Measurements from ENCODE around the gene ABCC3.

Gene ABCC3

DNA sequence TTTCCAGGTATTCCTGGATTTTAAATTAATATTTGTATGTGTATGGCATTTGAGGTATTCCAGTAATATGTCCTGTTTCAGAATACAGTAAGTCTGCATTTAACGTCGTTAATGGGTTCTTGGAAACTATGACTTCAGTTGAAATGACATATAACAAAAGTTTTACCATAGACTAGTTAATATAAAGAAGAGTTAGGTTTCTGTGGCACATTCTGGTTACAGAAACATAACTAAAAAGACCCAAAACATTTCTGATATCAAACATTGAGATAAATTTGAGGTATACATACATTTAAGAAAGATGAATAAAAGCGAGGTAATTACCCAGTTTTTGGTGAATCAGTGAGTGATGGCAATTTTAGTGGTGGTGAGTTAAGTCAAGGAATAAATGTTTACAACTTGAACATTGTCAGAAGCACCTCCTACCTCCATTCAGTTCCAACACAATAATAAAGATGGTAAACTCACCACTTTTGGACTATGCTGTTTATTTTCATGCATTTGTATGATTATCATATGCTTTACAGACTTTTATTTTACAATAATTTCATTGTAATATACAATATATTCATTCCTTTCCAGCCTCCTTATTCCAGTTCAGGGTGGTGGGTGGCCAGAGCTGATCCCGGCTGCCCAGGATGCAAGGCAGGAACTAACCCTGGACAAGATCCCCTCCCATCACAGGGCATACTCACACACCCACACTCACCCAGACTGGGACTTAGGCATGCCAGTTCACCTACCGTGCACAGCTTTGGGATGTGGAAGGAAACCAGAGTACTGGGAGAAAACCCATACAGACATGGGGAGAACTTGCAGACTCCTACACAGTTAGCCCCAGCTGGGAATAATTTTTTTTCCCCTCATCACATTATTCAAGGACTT, 94.4 kb downstream of the ABCC3 start:
- no peak for DNase-seq (ENCODE audit: low read depth in 2 of 3, low spot score in 2 of 3)

DNA sequence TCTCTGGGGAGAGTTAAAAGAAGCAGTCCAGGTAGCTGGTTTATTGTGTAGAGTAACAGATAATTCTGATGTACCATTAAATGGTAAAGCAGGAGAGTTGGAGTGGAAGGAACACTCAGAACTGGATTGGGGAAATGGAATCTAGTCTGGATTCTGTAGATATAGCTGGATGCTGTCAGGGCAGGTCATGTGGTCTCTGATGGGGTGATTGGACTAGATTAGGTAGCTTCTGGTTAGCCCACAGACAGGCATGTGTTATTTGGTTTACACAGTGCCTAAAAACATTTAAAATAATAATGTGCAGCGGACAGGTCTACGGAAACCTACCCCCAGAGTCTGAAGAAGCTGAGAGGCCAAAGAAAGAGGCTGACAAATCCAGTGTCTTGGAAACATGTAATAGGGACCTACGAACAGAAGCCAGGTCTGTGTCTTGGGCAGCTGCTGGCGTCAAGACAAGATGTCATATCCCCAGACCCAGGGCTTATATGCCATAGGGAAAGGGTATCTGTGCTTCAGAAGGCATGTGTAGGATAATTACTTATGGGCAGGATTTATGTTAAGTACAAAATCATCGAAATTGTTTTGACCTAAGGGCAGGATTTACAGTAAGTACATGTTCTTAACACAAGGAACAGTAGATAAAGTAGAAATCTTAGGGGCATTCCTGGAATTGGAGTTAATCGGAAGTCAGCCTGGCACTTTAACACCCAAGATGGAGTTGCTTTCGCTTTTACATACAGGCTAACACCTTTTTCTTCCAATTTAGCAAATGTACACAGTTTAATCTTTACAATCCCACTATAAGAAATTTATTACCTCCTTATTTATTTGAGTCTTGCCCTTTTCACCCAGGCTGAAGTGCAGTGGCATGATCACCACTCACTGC, 97.1 kb downstream of the ABCC3 start:
- DNase-seq (ENCODE audit: low read depth in 2 of 3, low spot score in 2 of 3) = no peak

DNA sequence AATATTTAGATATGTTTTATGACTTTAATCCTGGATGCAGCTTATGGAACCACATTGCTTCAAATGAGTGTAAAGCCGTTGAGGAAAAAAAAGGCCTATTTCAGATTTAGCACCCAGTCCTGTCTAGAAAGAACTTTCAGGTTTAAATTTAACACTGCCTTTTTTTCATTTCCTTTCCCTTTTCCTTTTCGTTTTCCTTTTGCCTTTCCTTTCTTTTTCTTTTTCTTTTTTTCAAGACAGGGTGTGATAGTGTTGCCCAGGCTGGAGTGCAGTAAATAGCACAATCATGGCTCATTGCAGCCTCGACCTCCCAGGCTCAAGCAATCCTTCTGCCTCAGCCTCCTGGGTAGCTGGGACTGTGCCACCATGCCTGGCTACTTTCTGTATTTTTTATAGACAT, 100.6 kb downstream of the ABCC3 start:
- no peak for DNase-seq (ENCODE audit: low read depth in 2 of 3, low spot score in 2 of 3)

DNA sequence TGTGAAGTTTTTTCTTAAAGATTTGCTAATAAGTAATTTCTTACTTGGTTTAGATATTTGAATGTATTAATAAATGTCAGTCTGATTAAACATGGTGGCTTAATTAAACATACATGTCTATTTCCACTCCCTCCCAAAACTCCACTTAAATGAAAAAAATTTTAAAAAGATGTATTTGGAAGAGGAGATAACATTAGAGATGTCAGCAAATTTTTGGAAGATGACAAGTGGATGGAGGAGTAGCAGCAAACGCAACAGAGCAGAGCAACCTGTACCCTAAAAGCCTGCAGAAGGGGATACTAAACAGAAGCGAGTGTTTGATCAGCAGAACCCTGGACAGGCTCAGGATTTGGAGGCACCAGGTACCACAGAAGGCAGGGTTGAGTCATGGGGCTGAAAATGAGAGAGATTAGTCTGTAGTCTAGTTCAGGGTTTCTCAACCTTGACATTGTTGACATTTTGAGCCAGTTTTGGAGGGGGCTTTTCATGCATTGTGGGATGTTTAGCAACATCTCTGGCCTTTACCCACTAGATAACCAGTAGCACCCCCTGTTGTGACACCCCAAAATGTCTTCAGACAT, 102.5 kb downstream of the ABCC3 start:
- no peak for DNase-seq (ENCODE audit: low read depth in 2 of 3, low spot score in 2 of 3)

DNA sequence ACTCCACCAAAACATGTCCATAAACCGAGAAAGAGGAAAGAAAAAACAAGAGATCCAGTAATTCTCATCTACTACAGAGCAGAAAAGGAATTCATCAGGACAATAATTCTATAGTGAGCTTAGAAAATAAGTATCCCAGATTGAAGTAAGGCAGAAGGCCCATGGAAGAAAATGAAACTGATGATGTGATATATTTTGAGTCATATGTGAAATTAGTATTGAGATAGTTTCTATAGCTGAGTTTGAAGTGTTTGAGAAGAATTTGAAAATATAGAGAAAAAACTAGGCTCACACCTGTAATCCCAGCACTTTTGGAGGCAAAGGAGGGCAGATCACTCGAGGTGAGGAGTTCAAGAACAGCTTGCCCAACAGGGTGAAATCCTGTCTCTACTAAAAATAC, 104.4 kb downstream of the ABCC3 start:
- no peak for DNase-seq (ENCODE audit: low read depth in 2 of 3, low spot score in 2 of 3)
